Neuronal stem cell (in vitro differentiated cells): ENCODE data around the gene MAP3K12.

Source experiments
- DNase-seq: peaks from one replicate; pipeline ENCODE4 v3.0.0-alpha.2; 2013; ENCODE audit warnings: low spot score
- H2AFZ ChIP-seq: one replicate; pipeline ENCODE4 v1.6.1; 2013; ENCODE audit warnings: mild to moderate bottlenecking, low read length, inconsistent platforms
- H2AK5ac ChIP-seq: 2 replicates; pipeline ENCODE4 v1.6.1; 2013; ENCODE audit warnings: low read depth, mild to moderate bottlenecking, inconsistent platforms, low read length, moderate library complexity, mixed read lengths
- H2BK120ac ChIP-seq: 2 replicates; pipeline ENCODE4 v1.6.1; 2013; ENCODE audit warnings: low read depth, mild to moderate bottlenecking, inconsistent platforms, low read length, moderate library complexity, mixed read lengths
- H2BK12ac ChIP-seq: one replicate; pipeline ENCODE4 v1.6.1; 2013; ENCODE audit warnings: low read length, inconsistent platforms
- H2BK15ac ChIP-seq: 2 replicates; pipeline ENCODE4 v1.6.1; 2013; ENCODE audit warnings: mild to moderate bottlenecking, low read length, inconsistent platforms, mixed read lengths
- H2BK5ac ChIP-seq: one replicate; pipeline ENCODE4 v1.6.1; 2013; ENCODE audit warnings: inconsistent platforms, mild to moderate bottlenecking, low read length, moderate library complexity
- H3K14ac ChIP-seq: one replicate; pipeline ENCODE4 v1.6.1; 2013; ENCODE audit warnings: low read length, inconsistent platforms
- H3K18ac ChIP-seq: 2 replicates; pipeline ENCODE4 v1.6.1; 2013; ENCODE audit warnings: low read length, inconsistent platforms
- H3K23ac ChIP-seq: 2 replicates; pipeline ENCODE4 v1.6.1; 2013; ENCODE audit warnings: low read depth, mild to moderate bottlenecking, mixed read lengths, low read length, inconsistent platforms; ENCODE audit not compliant: poor library complexity
- H3K27ac ChIP-seq: replicated peaks from 3 replicates; pipeline ENCODE4 v1.5.1; 2013; ENCODE audit warnings: low read length, inconsistent platforms
- H3K27me3 ChIP-seq, 3 experiments: 2 replicates each; pipeline ENCODE4 v1.6.1; 2013; ENCODE audit warnings: low read length in 3 of 3, mild to moderate bottlenecking in 2 of 3, inconsistent platforms in 1 of 3, low read depth in 1 of 3, mixed read lengths in 1 of 3, moderate library complexity in 1 of 3; ENCODE audit not compliant: control insufficient read depth in 3 of 3, insufficient read depth in 3 of 3
- H3K36me3 ChIP-seq, 2 donors: replicated peaks in 1 of 2; 2 replicates each; pipeline ENCODE4 v1.6.1; 2013; ENCODE audit warnings: low read length in 2 of 2; ENCODE audit not compliant: control insufficient read depth in 2 of 2, insufficient read depth in 2 of 2
- H3K4ac ChIP-seq: 2 replicates; pipeline ENCODE4 v1.6.1; 2013; ENCODE audit warnings: inconsistent platforms, mild to moderate bottlenecking, low read length, moderate library complexity
- H3K4me1 ChIP-seq, 2 donors: 1 replicate in 1 of 2; 2 replicates in 1 of 2; pipeline ENCODE4 v1.6.1; 2013; ENCODE audit warnings: low read length in 2 of 2, low read depth in 1 of 2; ENCODE audit not compliant: control insufficient read depth in 2 of 2, insufficient read depth in 1 of 2
- H3K4me2 ChIP-seq: one replicate; pipeline ENCODE4 v1.6.1; 2013; ENCODE audit warnings: mild to moderate bottlenecking, low read length, inconsistent platforms; ENCODE audit not compliant: insufficient read depth, poor library complexity, severe bottlenecking
- H3K4me3 ChIP-seq, 2 donors: 2 replicates each; pipeline ENCODE4 v1.5.1; 2013; ENCODE audit warnings: low read length in 2 of 2, mild to moderate bottlenecking in 2 of 2, inconsistent platforms in 1 of 2, moderate library complexity in 1 of 2
- H3K79me1 ChIP-seq: one replicate; pipeline ENCODE4 v1.6.1; 2013; ENCODE audit warnings: low read depth, mild to moderate bottlenecking, inconsistent platforms, low read length, moderate library complexity
- H3K9ac ChIP-seq: one replicate; pipeline ENCODE4 v1.6.1; 2013; ENCODE audit warnings: mild to moderate bottlenecking, low read depth, low read length, inconsistent platforms; ENCODE audit not compliant: poor library complexity
- H3K9me3 ChIP-seq, 2 donors: replicated peaks in 1 of 2; 2 replicates each; pipeline versions ENCODE3 to v1.6.1; 2013; ENCODE audit warnings: low read length in 2 of 2, mild to moderate bottlenecking in 2 of 2, inconsistent platforms in 1 of 2, low read depth in 1 of 2, mixed read lengths in 1 of 2, moderate library complexity in 1 of 2; ENCODE audit not compliant: control insufficient read depth in 2 of 2, insufficient read depth in 1 of 2
- H4K8ac ChIP-seq: one replicate; pipeline ENCODE4 v1.6.1; 2013; ENCODE audit warnings: low read depth, mild to moderate bottlenecking, inconsistent platforms, low read length, moderate library complexity
- H4K91ac ChIP-seq: one replicate; pipeline ENCODE4 v1.6.1; 2013; ENCODE audit warnings: low read length, low read depth, mild to moderate bottlenecking, inconsistent platforms; ENCODE audit not compliant: poor library complexity
- WGBS, 2 donors: extraction: QIAGEN DNeasy Blood & Tissue Kit; methylation state at CpG; one replicate each; pipeline ENCODE4 v1.1.7; 2013; ENCODE audit warnings: missing lambda C conversion rate in 2 of 2, mixed read lengths in 1 of 2; ENCODE audit not compliant: insufficient read length in 2 of 2, insufficient replicate concordance in 1 of 2; ENCODE audit errors: extremely low coverage in 2 of 2; 5-methylcytosine and 5-hydroxymethylcytosine counted together

The MAP3K12 gene

DNA sequence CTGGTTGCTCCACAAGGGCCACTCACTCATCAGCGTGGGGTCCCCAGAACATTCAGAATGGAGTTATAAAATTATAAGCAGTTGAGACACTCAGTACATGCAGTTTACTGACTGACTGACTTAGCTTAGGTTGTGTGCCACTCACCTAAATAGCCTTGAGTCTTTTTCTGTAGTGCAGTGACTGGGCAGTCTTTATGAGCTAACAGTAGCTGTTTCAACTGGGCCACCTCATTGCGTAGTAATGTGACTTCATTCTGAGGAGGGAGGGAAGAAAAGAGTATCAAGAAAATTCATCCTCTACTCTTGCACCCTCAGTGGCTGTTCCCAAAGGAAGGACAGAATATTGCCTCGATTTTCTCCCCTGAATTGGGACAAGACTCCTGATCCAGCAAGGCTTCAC lies 23.9 kb upstream of the MAP3K12 start:
- no CpG with 5 or more reads among the region's 3 CpGs for WGBS, 2 donors
- Histone ChIP-seq H2AK5ac (no peak overlapping the region), H3K79me1 (no peaks in the 10 kb centered on the region), H2BK5ac (no peak overlapping the region), H3K4ac (no peak overlapping the region), H2BK15ac (no peak overlapping the region), H3K36me3 (peaks cover 14 to 79% of the 10 kb centered on the region in 2 donors), H2BK120ac (no peak overlapping the region), H4K8ac (no peak overlapping the region), H3K27me3 (no peaks in the 10 kb centered on the region), H3K23ac (no peak overlapping the region), H3K27ac (no peak overlapping the region), H3K9me3 (no peaks in the 10 kb centered on the region), H3K4me1 (no peaks in the 10 kb centered on the region), H3K4me2 (no peak overlapping the region), H2AFZ (no peak overlapping the region), H4K91ac (no peak overlapping the region), H3K18ac (no peak overlapping the region), H2BK12ac (no peak overlapping the region), H3K14ac (no peak overlapping the region), H3K4me3 (no peak overlapping the region), H3K9ac (no peak overlapping the region)
- DNase-seq: no peak

DNA sequence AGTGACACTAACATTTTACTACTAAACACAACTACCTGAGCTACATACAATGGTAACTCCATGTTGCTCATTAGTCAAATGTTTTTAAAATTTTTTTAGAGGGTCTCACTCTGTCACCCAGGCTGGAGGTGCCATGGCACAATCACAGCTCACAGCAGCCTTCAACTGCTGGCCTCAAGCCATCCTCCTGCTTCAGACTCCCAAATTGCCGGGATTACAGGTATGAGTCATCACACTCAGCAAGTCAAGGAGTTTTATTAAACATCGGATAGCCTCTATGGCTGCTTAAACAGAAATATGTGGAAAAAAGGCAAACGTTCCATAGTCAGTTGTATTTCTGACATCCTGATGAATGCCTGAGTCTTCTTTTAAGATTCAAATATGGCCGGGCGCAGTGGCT lies 19.1 kb upstream of the MAP3K12 start:
- Histone ChIP-seq H3K9ac (no peak overlapping the region), H3K14ac (no peak overlapping the region), H2BK15ac (no peak overlapping the region), H3K18ac (no peak overlapping the region), H3K9me3 (no peaks in the 10 kb centered on the region), H3K4me2 (no peak overlapping the region), H2BK12ac (no peak overlapping the region), H2BK120ac (no peak overlapping the region), H3K36me3 (peaks cover 33 to 92% of the 10 kb centered on the region in 2 donors), H3K4me3 (no peak overlapping the region), H4K91ac (no peak overlapping the region), H4K8ac (no peak overlapping the region), H2AK5ac (no peak overlapping the region), H3K79me1 (no peaks in the 10 kb centered on the region), H3K4me1 (no peaks in the 10 kb centered on the region), H3K27me3 (no peaks in the 10 kb centered on the region), H3K4ac (no peak overlapping the region), H3K23ac (no peak overlapping the region), H3K27ac (no peak overlapping the region), H2BK5ac (no peak overlapping the region), H2AFZ (no peak overlapping the region)
- no peak for DNase-seq
- WGBS, 2 donors: no CpG with 5 or more reads among the region's 5 CpGs

DNA sequence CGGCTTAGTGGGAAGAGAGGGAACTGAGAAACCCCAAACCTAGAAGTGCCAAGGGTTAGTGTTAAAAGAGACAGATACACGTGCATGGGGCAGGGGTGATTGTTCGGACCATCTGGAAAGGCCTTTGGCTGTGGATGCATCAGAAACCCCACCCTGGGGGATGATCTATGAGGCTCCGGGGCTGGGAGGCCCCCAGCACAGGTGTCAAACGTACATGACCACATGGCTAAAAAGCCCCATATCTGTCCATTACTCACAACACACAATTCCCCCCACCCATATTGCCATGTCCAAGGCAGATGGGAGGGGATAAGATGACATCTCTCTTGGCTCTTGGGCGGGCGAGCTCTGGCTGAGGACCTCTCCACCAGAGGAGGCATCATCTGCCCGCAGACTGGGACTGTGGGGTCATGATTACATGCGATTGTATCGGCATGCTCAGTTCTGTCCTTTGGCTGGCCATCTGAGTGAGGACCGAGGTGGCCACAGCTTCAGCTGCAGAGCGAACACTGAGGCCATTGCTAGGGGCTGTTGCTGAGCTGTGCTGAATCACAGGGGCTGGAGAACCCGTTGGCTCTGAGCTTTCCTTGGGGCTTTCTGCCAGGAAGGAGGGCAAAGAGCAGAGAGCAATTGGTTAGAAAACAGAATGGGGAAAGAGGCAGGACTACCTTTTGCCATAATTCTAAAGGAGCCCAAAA lies 17.6 kb upstream of the MAP3K12 start:
- Histone ChIP-seq H4K8ac (no peak overlapping the region), H3K36me3 (peaks cover 31 to 92% of the 10 kb centered on the region in 2 donors), H3K4me3 (no peak overlapping the region)

DNA sequence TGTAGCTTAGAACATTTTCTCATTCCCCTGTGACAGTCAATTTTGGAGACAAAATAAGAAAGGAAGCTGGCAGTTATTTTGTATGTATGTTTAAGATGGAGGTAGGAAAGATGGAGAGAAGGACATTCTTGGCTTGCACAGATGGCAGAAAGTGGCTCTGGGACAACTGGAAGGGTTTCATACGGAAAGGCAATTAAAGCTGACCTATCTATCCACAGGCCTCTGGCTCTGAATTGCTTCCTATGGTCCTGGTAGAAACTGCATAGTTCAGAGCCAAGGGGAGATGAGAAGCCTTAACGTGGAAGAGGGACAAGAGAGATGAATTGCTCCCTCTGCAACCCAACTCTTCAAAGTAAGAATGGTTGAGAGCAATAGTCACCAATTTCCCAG lies 16.0 kb upstream of the MAP3K12 start:
- H3K27me3 ChIP-seq: no peaks in the 10 kb centered on the region
- no peak overlapping the region for H3K4me3 ChIP-seq
- H2BK15ac ChIP-seq: no peak overlapping the region
- no peak overlapping the region for H3K18ac ChIP-seq
- H3K4me2 ChIP-seq: no peak overlapping the region
- H3K36me3 ChIP-seq: peaks cover 31 to 89% of the 10 kb centered on the region in 2 donors
- H2BK120ac ChIP-seq: no peak overlapping the region
- no peak overlapping the region for H3K4ac ChIP-seq
- H3K4me1 ChIP-seq: no peaks in the 10 kb centered on the region
- H3K27ac ChIP-seq: no peak overlapping the region
- H3K79me1 ChIP-seq: no peaks in the 10 kb centered on the region
- H2BK12ac ChIP-seq: no peak overlapping the region
- no peak overlapping the region for H2BK5ac ChIP-seq
- no peak overlapping the region for H4K91ac ChIP-seq
- H4K8ac ChIP-seq: no peak overlapping the region
- H2AK5ac ChIP-seq: no peak overlapping the region
- no peak for DNase-seq
- WGBS, 2 donors: no CpG with 5 or more reads among the region's 2 CpGs
- H2AFZ ChIP-seq: no peak overlapping the region
- H3K14ac ChIP-seq: no peak overlapping the region
- H3K9ac ChIP-seq: no peak overlapping the region
- no peaks in the 10 kb centered on the region for H3K9me3 ChIP-seq
- no peak overlapping the region for H3K23ac ChIP-seq

More for the DNA sequence above, 17.6 kb upstream of the MAP3K12 start:
- Histone ChIP-seq H3K27ac (no peak overlapping the region), H3K18ac (no peak overlapping the region), H3K23ac (no peak overlapping the region), H3K27me3 (no peaks in the 10 kb centered on the region), H3K4me2 (no peak overlapping the region), H2AFZ (no peak overlapping the region), H2BK15ac (no peak overlapping the region), H3K14ac (no peak overlapping the region), H2BK5ac (no peak overlapping the region), H4K91ac (no peak overlapping the region), H2BK120ac (no peak overlapping the region), H2AK5ac (no peak overlapping the region), H3K79me1 (no peaks in the 10 kb centered on the region), H3K4me1 (no peaks in the 10 kb centered on the region), H3K4ac (no peak overlapping the region), H2BK12ac (no peak overlapping the region), H3K9me3 (no peaks in the 10 kb centered on the region), H3K9ac (no peak overlapping the region)
- WGBS, 2 donors: no CpG with 5 or more reads among the region's 13 CpGs
- no peak for DNase-seq
